A549 (cell line): ENCODE data around the gene PPIP5K2. TPM values are rescaled to one million over a fixed set of nuclear protein-coding genes. Genes with fewer than 3 reads are reported as not detected.
"Not testable (repeated sequence)": the region's sequence is repeated elsewhere in the genome, so short reads cannot be mapped to it uniquely, and the experiment has no call there.

ENCODE experiments used
- ATAC-seq, 2 experiments: fragments of 200-7000 bp in 1 of 2; fragments of >200 bp in 1 of 2; cut with Nextera tagmentation in 1 of 2; cut with Tn5 transposase in 1 of 2; 3 replicates each; pipeline versions ENCODE4 v1.8.0 to v1.9.1; 2018 to 2020; ENCODE audit warnings: mild to moderate bottlenecking in 1 of 2, moderate library complexity in 1 of 2
- CTCF ChIA-PET: fragments of 300-600 bp; sonication (Branson Sonifier 250); formaldehyde crosslinking; extraction: SDS; loops from one replicate; lab custom pipeline; 2021; ENCODE audit warnings: antibody characterized with exemption, inconsistent platforms; lab: Yijun Ruan, JAX
- POLR2A ChIA-PET: fragments of 350-600 bp; formaldehyde crosslinking; extraction: SDS; loops from one replicate; lab custom pipeline; 2021; ENCODE audit warnings: antibody characterized with exemption, inconsistent platforms; lab: Yijun Ruan, JAX
- DNase-seq, 2 experiments: peaks; one replicate each; pipeline versions ENCODE4 v3.0.0 to v3.0.0-alpha.2; 2011 to 2016; ENCODE audit warnings: low read depth in 1 of 2, low spot score in 1 of 2
- FAIRE-seq: peaks from 2 replicates; lab custom pipeline; 2011; peaks lifted over from hg19 to GRCh38; lab: Jason Lieb, UNC
- H3K27ac ChIP-seq, 2 experiments: fragments of >200 bp; sonication (Bioruptor Twin); formaldehyde crosslinking; 3 replicates each; pipeline ENCODE4 v1.5.1; 2016 to 2017
- H3K4me1 ChIP-seq: fragments of >200 bp; sonication (Bioruptor Twin); formaldehyde crosslinking; 3 replicates; pipeline ENCODE4 v1.6.1; 2016
- H3K4me2 ChIP-seq: fragments of >200 bp; sonication (Bioruptor Twin); formaldehyde crosslinking; 3 replicates; pipeline ENCODE4 v1.6.1; 2016
- H3K4me3 ChIP-seq: fragments of >200 bp; sonication (Bioruptor Twin); formaldehyde crosslinking; 3 replicates; pipeline ENCODE4 v1.5.1; 2016
- H3K9me3 ChIP-seq: fragments of >200 bp; sonication (Bioruptor Twin); formaldehyde crosslinking; 3 replicates; pipeline ENCODE4 v1.6.1; 2016
- CBX2 ChIP-seq: fragments of 200-600 bp; sonication (generic); IDR thresholded peaks from 2 replicates; pipeline ENCODE4 v1.6.1; 2016; ENCODE audit warnings: low read depth, mild to moderate bottlenecking, borderline replicate concordance
- CBX8 ChIP-seq: fragments of 200-600 bp; sonication (generic); IDR thresholded peaks from 2 replicates; pipeline ENCODE4 v1.6.1; 2016
- CHD2 ChIP-seq: fragments of 150-350 bp; IDR thresholded peaks from 2 replicates; pipeline ENCODE4 v1.6.1; 2014; ENCODE audit warnings: low read length; ENCODE audit not compliant: partially characterized antibody
- ELK1 ChIP-seq: fragments of 150-350 bp; IDR thresholded peaks from 2 replicates; pipeline ENCODE4 v1.6.1; 2014; ENCODE audit warnings: low read depth, mild to moderate bottlenecking, low read length
- ESRRA ChIP-seq: fragments of 150-350 bp; IDR thresholded peaks from 2 replicates; pipeline ENCODE4 v1.6.1; 2014; ENCODE audit warnings: mild to moderate bottlenecking, low read length, borderline replicate concordance
- FOSB ChIP-seq: fragments of 250-450 bp; sonication (Bioruptor Pico); IDR thresholded peaks from 2 replicates; pipeline ENCODE4 v1.5.0; 2020; ENCODE audit warnings: mild to moderate bottlenecking, moderate library complexity
- FOXS1 ChIP-seq: fragments of 250-450 bp; sonication (Bioruptor Pico); IDR thresholded peaks from 2 replicates; pipeline ENCODE4 v1.5.0; 2020; ENCODE audit warnings: mild to moderate bottlenecking, moderate library complexity
- HDAC2 ChIP-seq: fragments of 200-600 bp; sonication (generic); IDR thresholded peaks from 2 replicates; pipeline ENCODE4 v1.6.1; 2016
- MAFK ChIP-seq: fragments of 450-650 bp; IDR thresholded peaks from 2 replicates; pipeline ENCODE4 v1.6.1; 2014; ENCODE audit not compliant: partially characterized antibody
- MAZ ChIP-seq: fragments of 150-350 bp; IDR thresholded peaks from 2 replicates; pipeline ENCODE4 v1.6.1; 2014; ENCODE audit warnings: antibody characterized with exemption, low read depth, low read length, borderline replicate concordance
- MYC ChIP-seq: IDR thresholded peaks from 2 replicates; pipeline ENCODE4 v1.6.1; 2012; ENCODE audit warnings: mild to moderate bottlenecking, inconsistent platforms, low read length, improper control_type of control experiment, borderline replicate concordance
- NPAS2 ChIP-seq: fragments of 250-450 bp; sonication (Bioruptor Pico); IDR thresholded peaks from 2 replicates; pipeline ENCODE4 v1.8.0; 2022; ENCODE audit warnings: mild to moderate bottlenecking, moderate library complexity, borderline replicate concordance
- NR3C1 ChIP-seq: fragments of >200 bp; sonication (Bioruptor Twin); formaldehyde crosslinking; IDR thresholded peaks from 3 replicates; pipeline ENCODE4 v1.6.1; 2017
- POLR2A ChIP-seq: IDR thresholded peaks from 2 replicates; pipeline ENCODE4 v1.6.1; 2012; ENCODE audit warnings: mild to moderate bottlenecking, low read length
- RAD21 ChIP-seq, 2 experiments: fragments of >200 bp in 1 of 2; sonication (Bioruptor Twin) in 1 of 2; formaldehyde crosslinking in 1 of 2; IDR thresholded peaks in 1 of 2; conservative IDR thresholded peaks in 1 of 2; 2 replicates in 1 of 2; 3 replicates in 1 of 2; pipeline ENCODE4 v1.6.1; 2012 to 2018; ENCODE audit warnings: inconsistent platforms in 1 of 2
- RARB ChIP-seq: fragments of 250-450 bp; sonication (Bioruptor Pico); IDR thresholded peaks from 2 replicates; pipeline ENCODE4 v1.8.0; 2021; ENCODE audit warnings: mild to moderate bottlenecking, moderate library complexity
- RCOR1 ChIP-seq: fragments of 150-350 bp; IDR thresholded peaks from 2 replicates; pipeline ENCODE4 v1.6.1; 2014; ENCODE audit warnings: antibody characterized with exemption, low read length, low read depth
- SMC3 ChIP-seq: fragments of >200 bp; sonication (Bioruptor Twin); formaldehyde crosslinking; IDR thresholded peaks from 3 replicates; pipeline ENCODE4 v1.6.1; 2018; ENCODE audit warnings: inconsistent platforms
- SREBF2 ChIP-seq: fragments of 450-650 bp; IDR thresholded peaks from 2 replicates; pipeline ENCODE4 v1.6.1; 2014; ENCODE audit warnings: mild to moderate bottlenecking, moderate library complexity
- TFCP2L1 ChIP-seq: fragments of 250-450 bp; sonication (Bioruptor Pico); IDR thresholded peaks from 2 replicates; pipeline ENCODE4 v1.5.0; 2021; ENCODE audit warnings: mild to moderate bottlenecking
- TP53 ChIP-seq: fragments of 250-450 bp; sonication (Bioruptor Pico); IDR thresholded peaks from 2 replicates; pipeline ENCODE4 v1.5.0; 2021; ENCODE audit warnings: mild to moderate bottlenecking, moderate library complexity
- ZC3H11A ChIP-seq: fragments of 450-650 bp; IDR thresholded peaks from 2 replicates; pipeline ENCODE4 v1.6.1; 2014; ENCODE audit warnings: antibody characterized with exemption, mild to moderate bottlenecking
- ZFP36 ChIP-seq: fragments of 450-650 bp; IDR thresholded peaks from 2 replicates; pipeline ENCODE4 v1.6.1; 2014; ENCODE audit warnings: borderline replicate concordance; ENCODE audit not compliant: partially characterized antibody
- ZSCAN20 ChIP-seq: fragments of 250-450 bp; sonication (Bioruptor Pico); IDR thresholded peaks from 2 replicates; pipeline ENCODE4 v1.8.0; 2022; ENCODE audit warnings: mild to moderate bottlenecking, moderate library complexity
- WGBS: methylation state at CpG from one replicate; pipeline ENCODE4 v1.1.6; 2017; ENCODE audit errors: missing lambda C conversion rate; 5-methylcytosine and 5-hydroxymethylcytosine counted together
- polyA plus RNA-seq, 4 experiments: library from polyadenylated mRNA; depleted of rRNA in 3 of 4; stranded (reverse); fragments of >200 nt; fragmentation: RNase III in 1 of 4; extraction: RNeasy Plus Mini Kit Qiagen cat#74134 plus additional on column Dnase treatment in 1 of 4; gene quantifications; 2 replicates in 3 of 4; 3 replicates in 1 of 4; pipeline ENCODE4 v1.2.3, GENCODE V29; 2011 to 2017
- TF ChIP-seq, protein P1 (sequence below): fragments of >200 bp; sonication (Bioruptor Twin); formaldehyde crosslinking; IDR thresholded peaks from 3 replicates; pipeline ENCODE4 v1.5.1; 2016
- TF ChIP-seq, protein P2 (sequence below): IDR thresholded peaks from 2 replicates; pipeline ENCODE4 v1.6.1; 2012; ENCODE audit warnings: low read depth, borderline replicate concordance

The PPIP5K2 gene
- polyA plus RNA-seq, 2 of the 4 experiments (the other 2 are of a cell fraction), result 21.9 to 61.7 TPM

GRCh38 chr5:103218164-103218563 lies 98.1 kb downstream of the PPIP5K2 start:
- no peak overlapping the region for H3K4me3 ChIP-seq
- H3K9me3 ChIP-seq, result no peaks in the 10 kb centered on the region
- TF ChIP-seq ELK1, result no peak
- TF ChIP-seq TP53 (CRISPR knock-in tag), result no peak
- no peak for TF ChIP-seq MYC
- TF ChIP-seq ZSCAN20 (CRISPR knock-in tag), result no peak
- no peak for TF ChIP-seq ZFP36
- no peak for TF ChIP-seq RARB (CRISPR knock-in tag)
- TF ChIP-seq, protein P1, sequence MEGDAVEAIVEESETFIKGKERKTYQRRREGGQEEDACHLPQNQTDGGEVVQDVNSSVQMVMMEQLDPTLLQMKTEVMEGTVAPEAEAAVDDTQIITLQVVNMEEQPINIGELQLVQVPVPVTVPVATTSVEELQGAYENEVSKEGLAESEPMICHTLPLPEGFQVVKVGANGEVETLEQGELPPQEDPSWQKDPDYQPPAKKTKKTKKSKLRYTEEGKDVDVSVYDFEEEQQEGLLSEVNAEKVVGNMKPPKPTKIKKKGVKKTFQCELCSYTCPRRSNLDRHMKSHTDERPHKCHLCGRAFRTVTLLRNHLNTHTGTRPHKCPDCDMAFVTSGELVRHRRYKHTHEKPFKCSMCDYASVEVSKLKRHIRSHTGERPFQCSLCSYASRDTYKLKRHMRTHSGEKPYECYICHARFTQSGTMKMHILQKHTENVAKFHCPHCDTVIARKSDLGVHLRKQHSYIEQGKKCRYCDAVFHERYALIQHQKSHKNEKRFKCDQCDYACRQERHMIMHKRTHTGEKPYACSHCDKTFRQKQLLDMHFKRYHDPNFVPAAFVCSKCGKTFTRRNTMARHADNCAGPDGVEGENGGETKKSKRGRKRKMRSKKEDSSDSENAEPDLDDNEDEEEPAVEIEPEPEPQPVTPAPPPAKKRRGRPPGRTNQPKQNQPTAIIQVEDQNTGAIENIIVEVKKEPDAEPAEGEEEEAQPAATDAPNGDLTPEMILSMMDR, result no peak
- no peak for TF ChIP-seq NPAS2 (CRISPR knock-in tag)
- TF ChIP-seq, protein P2, sequence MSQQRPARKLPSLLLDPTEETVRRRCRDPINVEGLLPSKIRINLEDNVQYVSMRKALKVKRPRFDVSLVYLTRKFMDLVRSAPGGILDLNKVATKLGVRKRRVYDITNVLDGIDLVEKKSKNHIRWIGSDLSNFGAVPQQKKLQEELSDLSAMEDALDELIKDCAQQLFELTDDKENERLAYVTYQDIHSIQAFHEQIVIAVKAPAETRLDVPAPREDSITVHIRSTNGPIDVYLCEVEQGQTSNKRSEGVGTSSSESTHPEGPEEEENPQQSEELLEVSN, result no peak
- no peak for TF ChIP-seq RCOR1
- TF ChIP-seq SMC3, result no peak
- no peak for TF ChIP-seq TFCP2L1
- TF ChIP-seq CHD2, result no peak
- TF ChIP-seq HDAC2, result no peak
- TF ChIP-seq ZC3H11A, result no peak
- TF ChIP-seq POLR2A, result no peak
- TF ChIP-seq CBX2, result no peak
- TF ChIP-seq, all 56 proteins: peak for 0
- Histone ChIP-seq H3K4me2 (no peak overlapping the region), H3K27ac (no peak overlapping the region), H3K4me1 (no peaks in the 10 kb centered on the region)
- CTCF ChIA-PET, result no interaction called here
- peak in 1 of 2 experiments; percentile 14 for DNase-seq
- 52% methylated on average over 5 of the region's 5 CpGs for WGBS
- ATAC-seq, result no peak
- no peak for FAIRE-seq
- POLR2A ChIA-PET, result no interaction called here

DNA sequence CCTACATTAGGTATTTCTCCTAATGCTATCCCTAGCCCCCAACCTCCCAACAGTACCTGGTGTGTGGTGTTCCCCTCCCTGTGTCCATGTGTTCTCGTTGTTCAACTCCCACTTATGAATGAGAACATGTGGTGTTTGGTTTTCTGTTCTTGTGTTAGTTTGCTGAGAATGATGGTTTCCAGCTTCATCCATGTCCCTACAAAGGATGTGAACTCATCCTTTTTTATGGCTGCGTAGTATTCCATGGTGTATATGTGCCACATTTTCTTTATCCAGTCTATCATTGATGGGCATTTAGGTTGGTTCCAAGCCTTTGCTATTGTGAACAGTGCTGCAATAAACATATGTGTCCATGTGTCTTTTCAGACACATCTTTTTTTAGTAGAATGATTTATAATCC lies 99.0 kb downstream of the PPIP5K2 start:
- H3K4me1 ChIP-seq, FAIRE-seq, CTCF ChIA-PET, DNase-seq, H3K4me3 ChIP-seq, H3K27ac ChIP-seq, H3K9me3 ChIP-seq, POLR2A ChIA-PET, H3K4me2 ChIP-seq, ATAC-seq: not testable (repeated sequence)
- 82% methylated on average over 2 of the region's 2 CpGs for WGBS

GRCh38 chr5:103223031-103223955 lies 103.2 kb downstream of the PPIP5K2 start:
- no peak for FAIRE-seq
- POLR2A ChIA-PET, result no interaction called here

More at GRCh38 chr5:103223031-103223955, 103.2 kb downstream of the PPIP5K2 start:
- TF ChIP-seq MAZ (no peak), ESRRA (no peak), RARB (CRISPR knock-in tag) (no peak), RAD21 (conservative IDR thresholded peaks at IDR 0.05 in 1 of 2, IDR thresholded peaks at IDR 0.05 in 1 of 2) (no peak), FOXS1 (CRISPR knock-in tag) (no peak), NR3C1 (no peak), RCOR1 (no peak), CBX2 (no peak), CBX8 (no peak), HDAC2 (no peak), SREBF2 (no peak), MAFK (no peak), FOSB (CRISPR knock-in tag) (no peak), TFCP2L1 (no peak)
- TF ChIP-seq, protein P2, result no peak
- no peak for ATAC-seq
- Histone ChIP-seq H3K27ac (no peak overlapping the region), H3K4me2 (no peak overlapping the region), H3K9me3 (no peaks in the 10 kb centered on the region), H3K4me3 (no peak overlapping the region), H3K4me1 (no peaks in the 10 kb centered on the region)
- WGBS, result 83% methylated on average over 27 of the region's 28 CpGs
- no peak for DNase-seq
- CTCF ChIA-PET, result interaction anchor here (0.6 to 2.9 kb wide), 5 partner anchors 9 to 640 kb away, joined by 3 to 18 read pairs (median 4); partner anchors contain the start of gene MACIR
